ENCODE results near the gene WDR86. TPM values are rescaled to one million over a fixed set of nuclear protein-coding genes. Genes with fewer than 3 reads are reported as not detected.

The WDR86 gene
- total RNA-seq, 1 donor from 2014 or later, result 83.0 TPM

DNA sequence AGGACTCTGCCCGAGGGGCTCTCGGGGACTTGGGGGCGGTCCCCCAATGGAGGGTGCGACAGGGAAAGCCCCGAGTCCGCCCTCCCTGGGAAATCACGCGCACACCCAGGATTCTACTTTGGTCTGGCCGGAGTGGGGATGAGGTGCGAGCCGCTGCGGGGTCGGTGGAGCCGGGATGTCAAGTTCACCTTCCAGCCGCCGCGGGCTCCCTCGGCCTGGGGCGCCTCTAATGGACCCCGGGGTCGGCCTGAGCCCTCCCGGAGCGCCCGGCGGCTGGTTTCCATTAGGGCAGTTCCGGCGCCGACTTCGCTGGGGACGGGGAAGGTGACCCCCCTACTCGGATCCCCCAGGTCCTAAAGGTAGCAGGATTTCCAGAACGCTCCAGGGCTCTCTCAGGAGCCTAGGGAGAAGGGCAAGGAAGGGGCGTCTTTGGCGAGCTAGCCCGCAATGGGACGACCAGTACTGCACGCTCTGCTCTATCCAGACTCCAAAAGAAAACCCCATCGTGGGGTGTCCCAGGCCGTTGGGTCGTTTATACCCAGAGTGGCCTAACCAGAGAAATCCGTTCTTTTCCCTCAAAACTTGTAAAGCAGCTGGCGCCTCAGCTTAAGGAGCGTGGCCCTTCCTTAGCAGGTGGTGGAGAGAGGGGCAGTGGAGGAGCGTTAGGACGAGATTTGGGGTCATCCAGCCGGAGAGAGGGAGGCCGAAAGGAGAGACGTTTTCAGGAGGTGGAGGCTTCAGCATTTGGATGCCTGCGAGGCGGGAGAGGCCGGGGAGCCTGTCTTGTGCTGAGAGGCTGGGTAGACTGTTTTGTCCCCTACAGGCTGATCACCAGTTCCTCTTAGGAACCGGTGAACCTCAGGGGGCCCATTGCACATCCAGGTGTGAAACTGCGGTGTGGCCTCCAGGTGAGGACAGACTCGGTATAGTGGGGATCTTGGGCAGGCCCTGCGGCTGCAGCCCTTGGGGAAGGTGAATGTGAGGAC lies 860 bp upstream of the WDR86 start:
- peaks cover 9% of the 10 kb centered on the region for H3K9me3 Mint-ChIP-seq
- H3K27me3 Mint-ChIP-seq, result peaks cover 31% of the 10 kb centered on the region
- peaks cover 25% of the 10 kb centered on the region for H3K4me1 Mint-ChIP-seq (ENCODE audit: unreplicated experiment)
- TF ChIP-seq, protein P1, sequence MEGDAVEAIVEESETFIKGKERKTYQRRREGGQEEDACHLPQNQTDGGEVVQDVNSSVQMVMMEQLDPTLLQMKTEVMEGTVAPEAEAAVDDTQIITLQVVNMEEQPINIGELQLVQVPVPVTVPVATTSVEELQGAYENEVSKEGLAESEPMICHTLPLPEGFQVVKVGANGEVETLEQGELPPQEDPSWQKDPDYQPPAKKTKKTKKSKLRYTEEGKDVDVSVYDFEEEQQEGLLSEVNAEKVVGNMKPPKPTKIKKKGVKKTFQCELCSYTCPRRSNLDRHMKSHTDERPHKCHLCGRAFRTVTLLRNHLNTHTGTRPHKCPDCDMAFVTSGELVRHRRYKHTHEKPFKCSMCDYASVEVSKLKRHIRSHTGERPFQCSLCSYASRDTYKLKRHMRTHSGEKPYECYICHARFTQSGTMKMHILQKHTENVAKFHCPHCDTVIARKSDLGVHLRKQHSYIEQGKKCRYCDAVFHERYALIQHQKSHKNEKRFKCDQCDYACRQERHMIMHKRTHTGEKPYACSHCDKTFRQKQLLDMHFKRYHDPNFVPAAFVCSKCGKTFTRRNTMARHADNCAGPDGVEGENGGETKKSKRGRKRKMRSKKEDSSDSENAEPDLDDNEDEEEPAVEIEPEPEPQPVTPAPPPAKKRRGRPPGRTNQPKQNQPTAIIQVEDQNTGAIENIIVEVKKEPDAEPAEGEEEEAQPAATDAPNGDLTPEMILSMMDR (conservative IDR thresholded peaks at IDR 0.05), result no peak
- peak overlapping the region; percentile 15 for H3K27ac Mint-ChIP-seq
- no peak for DNase-seq (ENCODE audit: extremely low spot score, unreplicated experiment)
- H3K36me3 Mint-ChIP-seq, result no peaks in the 10 kb centered on the region
- H3K4me3 Mint-ChIP-seq, result peak overlapping the region; percentile 83

DNA sequence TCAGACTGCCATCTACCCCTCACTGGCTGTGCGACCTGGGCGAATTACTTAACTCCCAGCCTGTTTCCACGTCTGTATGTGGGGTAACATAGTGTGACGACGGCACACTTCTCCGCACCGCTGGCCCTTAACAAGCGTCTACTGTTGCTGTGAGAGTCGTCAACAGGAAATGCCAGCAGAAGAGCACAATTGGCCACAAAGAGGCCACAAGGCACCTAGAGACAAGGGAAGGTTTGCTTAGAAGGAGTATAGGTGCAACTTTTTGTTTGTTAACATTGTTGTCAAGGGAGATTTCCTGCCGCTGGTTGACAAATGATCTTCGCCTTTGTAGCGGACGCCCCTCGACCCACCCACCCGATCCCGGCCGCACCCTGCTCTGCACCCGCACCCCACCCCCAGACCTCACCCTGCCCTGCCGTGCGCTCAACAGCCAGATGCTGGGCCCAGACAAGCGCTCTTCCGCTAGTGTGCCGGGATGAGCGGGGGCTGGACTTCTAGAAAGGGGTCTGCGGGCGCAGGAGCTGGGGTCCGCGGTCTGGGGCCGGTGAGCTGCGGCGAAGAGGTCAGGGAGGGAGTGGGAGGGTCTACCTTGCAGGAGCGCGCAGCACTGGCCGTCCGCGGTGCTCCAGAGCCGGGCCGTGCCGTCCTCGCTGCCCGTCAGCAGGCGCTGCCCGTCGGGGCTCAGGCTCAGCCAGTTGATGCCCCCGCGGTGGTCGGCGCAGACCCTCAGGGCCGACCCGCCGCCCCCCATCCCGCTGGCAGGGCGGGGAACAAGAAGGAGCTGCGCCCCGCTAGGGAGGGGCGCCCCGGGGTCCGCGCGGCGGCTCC lies 785 bp downstream of the WDR86 start:
- H3K9me3 Mint-ChIP-seq, result no peaks in the 10 kb centered on the region
- H3K27ac Mint-ChIP-seq, result peak overlapping the region; percentile 79
- no peaks in the 10 kb centered on the region for H3K36me3 Mint-ChIP-seq
- H3K27me3 Mint-ChIP-seq, result peaks cover 24% of the 10 kb centered on the region
- H3K4me1 Mint-ChIP-seq (ENCODE audit: unreplicated experiment), result peaks cover 34% of the 10 kb centered on the region
- peak overlapping the region; percentile 93 for H3K4me3 Mint-ChIP-seq
- TF ChIP-seq, protein P1 (conservative IDR thresholded peaks at IDR 0.05), result no peak
- DNase-seq (ENCODE audit: extremely low spot score, unreplicated experiment), result no peak

DNA sequence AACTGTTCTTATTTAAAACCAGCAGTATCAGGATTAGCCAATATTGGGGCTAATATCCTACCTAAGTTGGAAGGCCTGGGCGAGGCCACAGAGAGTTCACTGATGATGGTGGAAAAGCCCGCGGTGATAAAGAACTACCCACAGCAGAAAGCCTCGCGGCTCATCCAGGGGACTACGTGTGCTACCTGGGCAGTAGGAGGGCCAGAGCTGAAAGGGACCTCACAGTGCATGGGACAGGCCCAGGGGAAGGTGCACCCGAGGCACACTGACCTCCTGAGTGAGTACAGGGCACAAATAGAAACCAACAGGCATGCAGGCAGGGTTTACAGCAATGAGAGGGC lies 1.4 kb downstream of the WDR86 start:
- H3K4me1 Mint-ChIP-seq (ENCODE audit: unreplicated experiment), result peaks cover 40% of the 10 kb centered on the region

DNA sequence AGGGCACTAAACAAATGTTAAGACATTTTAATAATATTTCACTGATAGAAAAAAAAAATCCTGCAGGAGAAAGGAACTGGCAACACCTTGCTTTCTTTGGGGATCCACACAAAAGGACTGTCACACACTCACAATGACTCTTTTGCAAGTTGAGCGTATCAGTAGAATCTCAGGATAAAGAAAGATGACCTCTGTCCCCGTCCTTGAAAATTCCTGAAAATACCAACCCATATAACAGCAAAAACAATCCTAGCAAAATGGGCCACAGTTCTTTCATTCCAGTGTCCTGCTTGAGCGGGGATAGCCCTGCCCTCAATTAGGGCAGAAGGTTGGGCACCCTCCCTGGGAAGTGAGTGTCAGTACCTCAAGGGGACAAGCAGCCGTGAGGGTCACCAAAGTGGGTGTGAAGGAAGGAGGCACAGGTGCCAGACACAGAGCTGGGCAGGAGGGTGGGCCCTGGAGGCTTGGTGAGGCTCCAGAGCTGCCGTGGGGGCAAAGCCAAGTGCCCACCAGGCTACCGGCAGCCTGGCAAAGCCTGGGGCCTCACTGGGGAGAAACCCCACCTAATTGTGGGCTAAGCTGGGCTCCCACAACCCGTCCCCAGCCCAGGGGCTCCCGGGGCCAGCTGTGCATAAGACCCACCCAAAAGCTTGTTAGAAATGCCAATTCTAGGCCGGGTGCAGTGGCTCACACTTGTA lies 2.8 kb downstream of the WDR86 start:
- Mint-ChIP-seq H3K36me3 (no peaks in the 10 kb centered on the region), H3K27me3 (peaks cover 18% of the 10 kb centered on the region), H3K4me1 (ENCODE audit: unreplicated experiment) (peaks cover 51% of the 10 kb centered on the region), H3K4me3 (peak overlapping the region; percentile 72), H3K9me3 (no peaks in the 10 kb centered on the region), H3K27ac (no peak overlapping the region)
- TF ChIP-seq, protein P1 (conservative IDR thresholded peaks at IDR 0.05), result no peak
- DNase-seq (ENCODE audit: extremely low spot score, unreplicated experiment), result no peak

More for the DNA sequence above, 1.4 kb downstream of the WDR86 start:
- TF ChIP-seq, protein P1 (conservative IDR thresholded peaks at IDR 0.05), result no peak
- no peaks in the 10 kb centered on the region for H3K9me3 Mint-ChIP-seq
- peaks cover 24% of the 10 kb centered on the region for H3K27me3 Mint-ChIP-seq
- no peaks in the 10 kb centered on the region for H3K36me3 Mint-ChIP-seq
- peak overlapping the region; percentile 93 for H3K4me3 Mint-ChIP-seq
- H3K27ac Mint-ChIP-seq, result peak overlapping the region; percentile 79
- DNase-seq (ENCODE audit: extremely low spot score, unreplicated experiment), result no peak

Measured in type B pancreatic cell (in vitro differentiated cells).